ENCODE results near the gene STK11.

The STK11 gene

DNA sequence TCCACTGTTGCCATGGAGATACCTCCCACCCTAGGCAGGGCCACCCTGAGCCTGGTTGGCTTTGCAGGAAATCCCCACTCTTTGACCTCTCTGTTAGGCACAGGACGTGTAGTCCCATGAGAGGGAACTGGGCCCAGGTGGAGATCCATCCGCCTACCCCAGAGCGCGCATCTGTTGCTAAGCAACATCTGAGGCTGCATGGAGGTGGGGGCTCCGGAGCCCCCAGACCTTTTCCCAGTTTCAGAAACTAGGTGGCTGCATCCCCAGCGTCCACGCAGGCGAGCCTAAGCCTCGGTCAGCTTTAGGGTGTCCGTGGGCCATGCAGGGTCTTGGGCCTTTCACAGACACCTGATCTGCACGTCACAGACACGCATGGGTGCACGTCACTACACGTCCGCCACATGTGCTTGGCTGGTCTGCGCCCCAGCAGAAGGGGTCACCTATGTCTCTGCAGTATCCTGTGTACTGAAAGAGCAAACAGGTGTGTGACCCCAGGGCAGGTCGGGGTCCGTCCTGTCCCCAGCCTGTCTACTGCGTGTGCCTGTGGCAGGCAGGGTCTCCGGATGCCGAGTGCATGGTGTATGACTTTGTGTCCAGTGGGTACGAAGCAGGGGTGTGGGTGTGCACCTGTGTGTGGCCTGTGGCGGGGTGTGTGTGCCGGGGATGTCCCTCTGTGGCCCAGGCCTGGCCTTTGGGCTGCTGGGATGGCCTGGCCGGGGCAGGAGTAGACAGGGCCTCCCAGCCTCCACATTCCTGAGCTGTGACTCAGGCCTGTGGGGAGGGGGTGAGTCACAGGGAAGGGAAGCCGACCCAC lies 59.4 kb downstream of the STK11 start:
- no peak for DNase-seq

- DNase-seq, result no peak
Measured at GRCh38 chr19:1265615-1266128, 60.1 kb downstream of the STK11 start.

- DNase-seq, result no peak
Measured at GRCh38 chr19:1266129-1266915, 60.7 kb downstream of the STK11 start.

DNA sequence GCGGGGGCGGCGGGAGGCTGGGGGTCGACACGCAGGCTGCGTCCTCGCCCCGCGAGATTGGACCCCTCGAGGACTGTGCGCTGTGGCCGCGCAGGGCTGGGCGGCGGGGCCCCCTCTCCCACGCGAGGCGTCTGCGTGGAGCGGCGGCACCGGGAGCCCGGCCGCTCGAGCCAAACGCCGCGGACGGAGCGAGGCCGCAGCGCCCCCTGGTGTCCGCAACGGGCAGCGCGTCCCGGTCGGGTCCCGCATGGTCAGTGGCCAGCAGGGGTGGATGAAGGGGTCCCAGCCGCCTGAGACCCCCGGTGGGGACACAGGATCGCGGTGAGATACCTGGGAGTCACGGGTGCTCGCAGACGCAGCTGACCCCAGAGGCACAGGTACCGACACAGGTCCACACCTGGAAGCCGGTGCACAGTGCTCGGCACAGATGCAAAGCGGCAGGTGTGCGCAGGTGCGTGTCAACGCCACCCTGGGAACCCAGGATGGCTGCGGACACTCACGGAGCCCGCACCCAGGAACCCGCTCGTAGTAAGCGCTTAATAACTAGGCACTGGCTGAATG lies 61.4 kb downstream of the STK11 start:
- peak; percentile 29 for DNase-seq

DNA sequence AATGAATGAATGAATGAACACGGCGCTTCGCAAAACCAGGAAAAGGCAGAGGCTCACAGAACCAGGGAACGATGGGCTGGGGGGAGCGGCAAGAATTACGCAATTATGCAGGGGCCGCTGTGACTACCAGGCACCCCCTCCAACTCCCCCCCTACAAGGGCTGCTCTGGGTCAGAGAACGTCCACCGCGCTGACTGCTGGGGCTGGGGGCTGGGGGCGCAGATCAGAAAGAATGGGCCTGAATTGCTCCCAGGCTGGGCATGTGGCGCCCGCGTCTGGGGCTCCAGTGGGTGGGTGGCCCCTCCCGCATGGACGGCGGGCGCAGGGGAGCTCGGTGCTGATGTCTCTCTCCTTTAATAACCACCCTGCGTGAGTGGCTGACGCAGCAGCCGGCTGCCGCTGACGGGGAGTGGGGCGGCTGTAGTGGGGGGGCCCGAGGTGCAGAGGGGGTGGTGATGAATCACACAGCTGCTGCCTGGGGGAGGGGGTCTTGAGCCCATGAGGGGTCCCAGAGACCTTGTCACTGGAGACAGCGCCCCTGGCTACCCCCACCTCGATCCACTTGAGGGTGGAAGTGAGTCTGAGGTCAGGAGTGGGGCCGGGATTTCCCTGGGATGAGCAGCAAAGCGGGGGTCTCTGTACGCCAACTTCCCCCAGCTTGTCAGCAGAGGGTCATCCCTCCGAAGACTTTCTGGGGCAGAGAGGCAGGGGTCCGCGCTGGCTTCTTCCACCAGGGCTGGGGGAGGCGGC lies 62.1 kb downstream of the STK11 start:
- DNase-seq, result no peak

- no peak for DNase-seq
Measured at GRCh38 chr19:1268226-1269064, 62.9 kb downstream of the STK11 start.

DNA sequence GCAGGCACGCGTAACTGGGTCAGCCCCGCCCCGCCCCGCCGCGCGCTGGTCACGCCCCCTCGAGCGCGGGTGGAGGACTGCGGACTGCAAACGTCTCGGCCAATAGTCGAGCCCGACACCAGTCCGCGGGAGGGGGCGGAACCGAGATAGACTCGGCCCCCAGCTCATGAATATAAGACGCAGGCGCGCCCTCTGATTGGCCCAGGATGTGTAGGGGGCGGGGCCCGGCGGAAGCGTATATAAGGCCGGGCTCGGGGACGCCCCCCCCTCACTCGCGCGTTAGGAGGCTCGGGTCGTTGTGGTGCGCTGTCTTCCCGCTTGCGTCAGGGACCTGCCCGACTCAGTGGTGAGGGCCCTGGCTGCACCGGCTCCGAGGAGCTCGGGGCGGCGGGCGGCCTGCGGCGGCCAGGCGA lies 63.5 kb downstream of the STK11 start, which contains the start of gene CIRBP:
TSS of gene CIRBP (plus strand) at position 268 of the 413 bp plus-strand sequence. CDS start 1,602 bp downstream, outside the sequence.
- peak; percentile 95 for DNase-seq

GRCh38 chr19:1269478-1270212 lies 64.1 kb downstream of the STK11 start:
- peak; percentile 48 for DNase-seq

GRCh38 chr19:1270213-1270853 lies 64.8 kb downstream of the STK11 start:
- no peak for DNase-seq

DNA sequence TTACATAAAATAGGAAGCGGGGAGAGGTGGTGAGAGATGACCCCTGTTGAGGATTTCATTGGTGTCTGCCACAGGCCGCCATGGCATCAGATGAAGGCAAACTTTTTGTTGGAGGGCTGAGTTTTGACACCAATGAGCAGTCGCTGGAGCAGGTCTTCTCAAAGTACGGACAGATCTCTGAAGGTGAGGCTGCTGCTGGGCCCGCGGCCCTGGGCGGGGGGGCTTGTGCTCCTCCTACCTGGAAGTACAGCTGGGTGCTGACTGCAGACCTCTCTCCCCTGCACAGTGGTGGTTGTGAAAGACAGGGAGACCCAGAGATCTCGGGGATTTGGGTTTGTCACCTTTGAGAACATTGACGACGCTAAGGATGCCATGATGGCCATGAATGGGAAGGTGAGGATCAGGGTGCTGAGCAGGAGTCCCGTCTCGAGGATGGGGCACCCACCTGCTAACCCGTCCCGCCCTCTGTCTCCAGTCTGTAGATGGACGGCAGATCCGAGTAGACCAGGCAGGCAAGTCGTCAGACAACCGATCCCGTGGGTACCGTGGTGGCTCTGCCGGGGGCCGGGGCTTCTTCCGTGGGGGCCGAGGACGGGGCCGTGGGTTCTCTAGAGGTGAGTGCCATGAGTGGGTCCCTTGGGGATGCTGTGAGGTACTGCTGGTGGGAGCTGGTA lies 65.4 kb downstream of the STK11 start:
- DNase-seq, result no peak

DNA sequence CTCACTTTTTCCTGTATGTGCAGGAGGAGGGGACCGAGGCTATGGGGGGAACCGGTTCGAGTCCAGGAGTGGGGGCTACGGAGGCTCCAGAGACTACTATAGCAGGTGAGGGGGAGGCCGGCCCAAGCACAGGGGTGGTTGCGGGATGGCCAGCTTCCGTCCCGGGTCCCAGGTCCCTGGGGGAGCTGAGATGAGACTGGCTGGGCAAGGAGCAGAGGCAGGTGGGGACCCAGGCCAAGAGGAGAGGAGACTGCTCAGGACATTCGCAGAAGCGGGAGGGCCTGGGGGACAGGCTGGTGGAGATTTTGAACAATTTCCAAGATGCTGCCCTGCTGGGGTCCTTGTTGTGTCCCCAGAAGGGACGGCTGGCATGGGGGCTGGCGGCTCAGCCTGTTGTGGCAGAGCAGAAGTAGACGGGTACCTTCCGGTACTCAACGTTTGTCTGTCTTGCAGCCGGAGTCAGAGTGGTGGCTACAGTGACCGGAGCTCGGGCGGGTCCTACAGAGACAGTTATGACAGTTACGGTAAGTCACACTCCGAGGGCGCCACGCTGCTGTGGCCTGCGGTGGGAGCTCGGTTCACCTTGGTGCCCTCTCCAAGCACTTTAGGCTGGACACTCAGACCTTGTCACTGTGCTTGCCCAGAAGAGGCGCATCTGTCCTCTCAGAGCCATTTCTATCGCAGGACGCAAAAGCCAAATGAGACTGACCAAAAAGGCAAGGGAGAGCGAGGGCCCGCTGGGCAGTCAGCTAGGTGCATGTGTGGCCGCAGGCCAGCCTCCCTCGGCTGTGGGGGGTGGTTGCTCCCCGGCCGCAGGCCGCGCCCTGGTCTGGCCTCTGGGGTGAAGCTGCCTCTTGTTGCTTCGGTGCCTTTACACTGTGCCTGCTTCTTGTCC lies 66.2 kb downstream of the STK11 start:
- no peak for DNase-seq

- DNase-seq, result no peak
Measured at GRCh38 chr19:1272423-1273262, 67.1 kb downstream of the STK11 start.

- DNase-seq, result no peak
Measured at GRCh38 chr19:1273263-1274041, 67.9 kb downstream of the STK11 start.

DNA sequence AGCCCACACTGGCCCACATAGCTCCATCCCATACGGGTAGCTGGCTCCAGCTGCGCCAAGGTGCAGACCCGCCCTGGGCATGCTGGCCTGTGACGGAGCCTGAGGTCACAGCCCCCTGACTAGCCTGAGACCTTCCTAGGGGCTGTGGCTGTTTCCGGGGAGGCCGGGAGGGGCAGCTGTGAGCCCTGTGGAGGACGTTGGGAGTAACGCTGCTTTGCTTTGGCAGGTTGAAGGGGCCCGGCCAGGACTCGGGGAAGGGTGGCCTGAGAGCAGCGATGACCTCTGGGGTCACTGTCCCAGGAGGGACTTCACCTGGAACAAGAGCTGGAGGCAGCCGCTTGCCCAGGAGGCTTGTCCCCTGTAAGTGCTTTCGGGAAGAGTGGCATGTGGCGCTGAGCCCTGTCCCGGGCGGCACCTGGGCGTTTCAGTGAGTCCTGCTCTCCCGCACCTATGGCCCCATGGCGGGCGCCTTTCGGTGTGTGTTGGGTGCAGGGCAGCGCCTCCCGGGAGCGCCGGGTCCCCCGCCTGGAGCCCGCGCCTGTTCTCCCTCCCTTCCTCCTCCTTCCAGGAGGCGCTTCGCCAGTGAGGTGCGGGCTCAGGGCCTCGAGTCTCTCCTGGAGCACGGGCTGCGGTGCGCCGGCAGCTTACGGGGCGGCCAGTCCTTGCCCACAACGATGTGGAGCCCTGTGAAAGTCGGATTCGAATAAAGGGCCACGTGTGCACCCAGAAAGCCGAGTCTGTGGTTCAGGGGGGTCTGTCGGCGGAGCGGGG lies 68.7 kb downstream of the STK11 start:
- DNase-seq, result no peak

DNA sequence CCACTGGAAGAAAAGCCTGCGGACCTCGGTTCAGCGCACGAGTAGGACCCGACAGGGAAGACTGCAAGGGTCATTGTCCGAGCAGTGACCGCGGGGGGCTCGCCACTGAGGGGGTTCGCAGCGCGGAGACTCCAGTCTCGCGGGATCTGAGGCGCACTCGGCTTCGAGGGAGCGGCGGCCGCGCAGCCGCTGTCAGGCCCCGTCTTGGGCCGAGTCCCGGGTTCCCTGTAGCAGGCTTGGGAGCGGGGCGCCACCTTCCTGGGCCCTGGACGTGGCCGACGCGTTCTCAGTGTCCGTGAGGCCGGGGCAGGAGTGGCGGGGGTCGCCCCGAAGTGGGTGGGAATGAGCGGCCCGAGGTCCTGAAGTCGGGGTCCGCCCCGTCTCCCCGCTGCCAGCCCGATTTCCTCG lies 69.3 kb downstream of the STK11 start:
- no peak for DNase-seq

Data from KG1 (cell line).